Measurements from ENCODE around the gene PPP1CA.
A peak's percentile ranks its signal among the peaks of the same experiment; 100 is the strongest.

The PPP1CA gene

GRCh38 chr11:67401495-67402191 lies at the start of gene PPP1CA:
PPP1CA (minus strand) TSS chr11:67401858; CDS start chr11:67401782, 76 bp downstream.
- peak; percentile 61 to 69 for DNase-seq (ENCODE audit: low read depth in 2 of 2)

DNA sequence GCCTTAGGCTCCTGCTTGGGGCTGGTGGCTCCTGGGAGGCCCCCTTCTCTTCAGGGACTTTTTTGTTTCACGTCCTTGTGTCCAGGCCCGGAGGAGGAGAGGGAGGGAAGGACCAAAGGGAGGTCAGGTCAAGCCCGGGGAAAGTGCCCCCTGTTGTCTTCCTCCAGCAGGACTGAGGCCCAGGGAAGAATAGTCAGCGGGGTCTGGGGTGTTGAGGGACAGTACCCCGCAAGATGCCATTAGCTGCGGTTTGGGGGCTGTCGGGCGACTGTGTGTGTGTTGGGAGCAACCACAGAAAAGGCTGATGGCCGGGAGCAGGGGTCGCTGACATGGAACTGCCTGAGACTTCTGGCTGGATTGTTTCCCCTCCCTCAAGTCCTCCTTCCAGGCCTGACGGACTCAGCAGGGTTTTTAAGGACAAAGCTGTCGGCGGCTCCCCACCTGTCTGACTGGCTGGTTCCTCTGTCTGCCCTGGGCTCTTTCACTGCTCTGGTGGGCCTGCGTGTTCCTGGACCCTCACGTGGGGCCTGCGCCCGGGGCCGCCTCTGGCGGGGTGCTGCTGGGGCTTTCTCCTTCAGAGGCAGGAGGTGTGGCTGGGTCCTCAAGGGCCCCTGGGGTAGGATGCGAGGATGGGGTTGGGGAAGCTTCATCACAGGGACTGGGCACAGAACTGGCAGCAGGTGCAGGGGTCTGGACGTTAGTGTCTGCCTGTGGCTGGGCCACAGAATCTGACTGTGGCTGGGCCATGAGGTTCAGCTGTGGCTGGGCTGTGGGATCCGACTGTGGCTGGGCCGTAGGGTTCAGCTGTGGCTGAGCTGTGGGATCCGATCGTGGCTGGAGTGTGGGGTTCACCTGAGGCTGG lies 49.4 kb upstream of the PPP1CA start:
- no peak for DNase-seq (ENCODE audit: low read depth in 2 of 2)

GRCh38 chr11:67449116-67449844 lies 47.6 kb upstream of the PPP1CA start:
- no peak for DNase-seq (ENCODE audit: low read depth in 2 of 2)

- DNase-seq (ENCODE audit: low read depth in 2 of 2), result no peak
These were observed 46.6 kb upstream of the PPP1CA start for GRCh38 chr11:67448220-67448609.

- no peak for DNase-seq (ENCODE audit: low read depth in 2 of 2)
These were observed 43.9 kb upstream of the PPP1CA start for GRCh38 chr11:67445515-67445914.

GRCh38 chr11:67442504-67443404 lies 41.1 kb upstream of the PPP1CA start:
- no peak for DNase-seq (ENCODE audit: low read depth in 2 of 2)

DNA sequence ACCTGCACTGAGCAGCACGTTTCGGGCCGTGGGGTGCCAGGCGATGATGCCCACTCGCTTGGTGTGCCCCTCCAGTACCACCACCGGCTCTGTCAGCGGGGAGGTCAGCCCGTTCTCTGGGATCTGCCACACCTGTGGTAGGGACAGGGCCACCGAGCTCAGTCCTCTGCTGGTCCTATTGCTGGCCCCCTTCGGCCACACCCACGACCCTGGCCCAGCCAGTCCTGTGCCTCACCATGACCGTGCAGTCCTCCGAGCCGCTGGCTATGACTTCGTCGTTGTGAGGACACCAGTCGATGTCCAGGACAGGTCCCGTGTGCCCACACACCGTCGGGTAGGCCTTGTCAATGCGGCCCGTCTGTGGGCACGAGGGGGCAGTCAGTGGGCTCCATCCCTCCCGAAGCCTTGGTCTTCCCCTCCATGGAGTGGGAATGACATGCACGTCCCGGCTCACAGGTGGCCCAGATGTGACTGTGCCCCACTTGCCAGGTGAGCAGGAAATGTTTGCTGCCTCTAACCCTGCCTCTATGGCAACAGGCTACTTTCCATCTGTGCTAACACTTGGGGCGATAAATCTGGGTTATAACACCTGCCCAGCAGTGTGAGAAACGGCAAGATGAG lies 40.2 kb upstream of the PPP1CA start:
- DNase-seq (ENCODE audit: low read depth in 2 of 2), result no peak

GRCh38 chr11:67441098-67441563 lies 39.5 kb upstream of the PPP1CA start:
- no peak for DNase-seq (ENCODE audit: low read depth in 2 of 2)

- DNase-seq (ENCODE audit: low read depth in 2 of 2), result no peak
These were observed 38.8 kb upstream of the PPP1CA start for GRCh38 chr11:67440229-67441097.

- DNase-seq (ENCODE audit: low read depth in 2 of 2), result no peak
These were observed 37.9 kb upstream of the PPP1CA start for GRCh38 chr11:67439321-67440228.

GRCh38 chr11:67438158-67438902 lies 36.7 kb upstream of the PPP1CA start:
- no peak for DNase-seq (ENCODE audit: low read depth in 2 of 2)

GRCh38 chr11:67437809-67438157 lies 36.1 kb upstream of the PPP1CA start:
- no peak for DNase-seq (ENCODE audit: low read depth in 2 of 2)

- no peak for DNase-seq (ENCODE audit: low read depth in 2 of 2)
These were observed 35.6 kb upstream of the PPP1CA start, which contains the start of gene PTPRCAP for GRCh38 chr11:67437082-67437808. PTPRCAP (minus strand) TSS chr11:67437682; CDS start chr11:67437619, 63 bp downstream.

DNA sequence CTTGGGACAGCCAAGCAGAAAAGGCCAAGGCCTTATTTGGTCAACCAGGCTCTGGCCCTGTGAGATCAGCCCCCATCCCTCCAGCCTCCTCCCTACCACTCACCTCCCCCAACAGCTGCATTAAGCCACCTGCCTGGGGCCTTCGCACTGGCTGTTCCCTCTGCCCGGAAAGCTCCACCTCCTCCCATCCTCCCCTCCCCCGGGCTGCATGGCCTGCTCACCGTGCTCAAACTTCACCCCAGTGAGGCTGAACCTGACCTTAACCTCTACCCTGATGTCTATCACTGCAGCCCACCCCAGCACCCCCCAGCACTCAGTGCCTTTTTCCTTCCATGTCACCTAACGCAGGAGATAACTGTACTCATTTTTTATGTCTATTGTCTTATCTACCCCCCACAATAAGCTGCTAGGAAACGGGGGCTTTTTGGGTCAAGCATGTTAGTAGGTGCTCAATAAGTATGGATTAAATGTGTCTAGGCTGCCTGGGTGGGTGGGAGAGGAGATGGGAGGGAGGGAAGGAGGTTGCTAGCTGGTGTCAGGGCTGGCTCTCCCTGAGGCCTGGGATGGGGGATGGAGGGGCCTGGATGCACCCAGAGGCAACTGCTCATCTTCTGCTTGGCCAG lies 34.9 kb upstream of the PPP1CA start:
- DNase-seq (ENCODE audit: low read depth in 2 of 2), result no peak

DNA sequence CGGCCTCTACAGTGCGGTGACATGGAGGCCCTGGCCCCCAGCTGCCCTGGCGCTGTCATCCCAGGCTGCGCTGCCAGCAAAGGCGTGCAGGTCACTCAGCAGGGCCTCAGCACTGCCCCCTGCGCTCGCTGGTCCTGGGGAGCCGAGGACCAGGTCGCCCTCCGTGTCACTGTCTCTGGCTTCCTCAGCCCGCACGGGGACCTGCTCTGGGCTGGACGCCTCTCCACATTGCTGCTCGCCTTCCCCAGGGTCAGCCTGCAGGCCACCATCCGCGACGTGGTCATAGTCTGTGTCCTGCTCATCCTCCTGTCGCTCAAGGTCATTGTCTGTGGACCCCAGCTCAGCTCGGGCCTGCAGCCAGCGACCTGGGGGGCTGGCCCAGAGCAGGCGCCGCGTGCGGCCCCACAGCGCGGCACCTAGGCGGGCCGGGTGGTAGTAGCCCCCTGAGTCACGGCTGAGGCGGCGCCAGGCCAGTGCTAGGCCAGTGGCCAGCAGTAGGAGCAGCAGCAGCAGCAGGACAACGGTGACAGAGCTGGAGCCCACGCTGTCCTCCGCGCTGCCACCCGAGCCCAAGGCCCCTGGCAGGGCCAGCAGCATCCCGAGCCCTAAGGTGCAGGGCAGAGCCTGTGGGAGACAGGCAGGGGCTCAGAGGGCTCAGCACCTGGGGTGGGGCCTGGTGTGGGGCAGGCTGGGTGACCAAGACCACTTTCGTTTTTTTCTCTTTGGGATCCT lies 34.2 kb upstream of the PPP1CA start:
- DNase-seq (ENCODE audit: low read depth in 2 of 2), result no peak

Measured in fibroblast of skin of left biceps (primary cell).